ENCODE measurements around the gene CHRNA9. TPM values are rescaled to one million over a fixed set of nuclear protein-coding genes. Genes with fewer than 3 reads are reported as not detected.
A peak's percentile ranks its signal among the peaks of the same experiment; 100 is the strongest.

Gene CHRNA9
- total and polyA plus RNA-seq, 2 of the 13 experiments (the other 11 are each of a cell fraction or from before 2014, with no cell fraction given), result not detected

GRCh38 chr4:40325406-40326019 is 9.6 kb upstream of the CHRNA9 start:
- WGBS (ENCODE audit: low lambda C conversion rate), result 4% methylated on average over 2 of the region's 2 CpGs
- Histone ChIP-seq H3K4me3 (replicated peaks in 1 of 3; ENCODE audit: insufficient read depth in 1 of 3, low read depth in 2 of 3, low read length in 3 of 3) (no peak overlapping the region), H3K36me3 (replicated peaks in 1 of 2; ENCODE audit: control insufficient read depth in 1 of 2, insufficient read depth in 2 of 2, low read length in 2 of 2) (no peaks in the 10 kb centered on the region), H3K27ac (ENCODE audit: extremely low read length, insufficient read depth, low read length) (no peak overlapping the region), H3K79me2 (ENCODE audit: insufficient read depth, low read length) (no peaks in the 10 kb centered on the region), H3K9me3 (ENCODE audit: low read length) (no peaks in the 10 kb centered on the region), H2AFZ (ENCODE audit: low read length) (no peak overlapping the region), H4K20me1 (ENCODE audit: insufficient read depth, low read length) (no peaks in the 10 kb centered on the region), H3K9ac (ENCODE audit: insufficient read depth, low read depth, low read length) (no peak overlapping the region), H3K27me3 (ENCODE audit: control insufficient read depth in 1 of 2, insufficient read depth in 2 of 2, low read length in 2 of 2) (0 out of 5 replicates have a peak, but pooled peaks cover 0 to 2% of the 10 kb centered on the region in 2 experiments), H3K4me2 (ENCODE audit: low read depth, low read length) (no peak overlapping the region), H3K4me1 (ENCODE audit: insufficient read depth, low read length) (no peaks in the 10 kb centered on the region)
- ATAC-seq (peak; percentile 95), FAIRE-seq (peak; percentile 85), DNase-seq (ENCODE audit: low spot score) (peak; percentile 54)
- CTCF ChIA-PET (ENCODE audit: low intra/inter-chr PET ratio, low total read pairs), result interaction anchor here (1.4 kb wide), 1 partner anchor 175 kb away, joined by 7 read pairs; no protein-coding TSS in a partner anchor
- intact Hi-C loops (cut with micrococcal nuclease; ENCODE audit: unreplicated experiment) (no loop called here), in situ Hi-C loops (cut with HindIII; ENCODE audit: extremely low pct_ligation_motif_present, low pct_unique_long_range_greater_than_20kb) (no loop called here)
- POLR2A ChIA-PET, result no interaction called here
- BruUV-seq (replicated peaks), result no TSS peak
- TF ChIP-seq STAG1 (CRISPR knock-in tag; IDR thresholded peaks at IDR 0.05) (peak; percentile 73), CTCF (CRISPR knock-in tag; IDR thresholded peaks at IDR 0.05) (peak; percentile 76), GATAD2A (CRISPR knock-in tag; IDR thresholded peaks at IDR 0.05) (0 out of 2 replicates have a peak, but pooled peaks have one; percentile 23), CEBPZ (IDR thresholded peaks at IDR 0.05; ENCODE audit: low read length) (no peak), ATF2 (CRISPR knock-in tag; IDR thresholded peaks at IDR 0.05) (peak; percentile 66; the same call in 1 of the 2 replicates), ZNF710 (CRISPR knock-in tag; IDR thresholded peaks at IDR 0.05; ENCODE audit: borderline replicate concordance) (no peak), RAD21 (CRISPR knock-in tag; IDR thresholded peaks at IDR 0.05) (peak; percentile 34; the same call in 1 of the 2 replicates), ZNF441 (CRISPR knock-in tag; IDR thresholded peaks at IDR 0.05; ENCODE audit: borderline replicate concordance) (no peak), SMC3 (IDR thresholded peaks at IDR 0.05; ENCODE audit: low read length) (peak; percentile 73), STAT5B (CRISPR knock-in tag; IDR thresholded peaks at IDR 0.05) (no peak), CREB1 (IDR thresholded peaks at IDR 0.05) (no peak), CREB1 (CRISPR knock-in tag; IDR thresholded peaks at IDR 0.05) (0 out of 2 replicates have a peak, but pooled peaks have one; percentile 40), DBP (CRISPR knock-in tag; IDR thresholded peaks at IDR 0.05; ENCODE audit: not compliant biosample characterization) (no peak)
